GM21786 (cell line): Measurements from ENCODE around the gene DVL1.
A peak's percentile ranks its signal among the peaks of the same experiment; 100 is the strongest.

Experiments used
- ATAC-seq: cut with Tn5 transposase; IDR thresholded peaks from one replicate; pipeline ENCODE4 v1.9.1; 2021; ENCODE audit not compliant: unreplicated experiment

DVL1 gene

GRCh38 chr1:1356796-1357401 is 7.7 kb upstream of the DVL1 start:
- ATAC-seq = no peak

- no peak for ATAC-seq
Observed at GRCh38 chr1:1356166-1356795, 7.1 kb upstream of the DVL1 start.

DNA sequence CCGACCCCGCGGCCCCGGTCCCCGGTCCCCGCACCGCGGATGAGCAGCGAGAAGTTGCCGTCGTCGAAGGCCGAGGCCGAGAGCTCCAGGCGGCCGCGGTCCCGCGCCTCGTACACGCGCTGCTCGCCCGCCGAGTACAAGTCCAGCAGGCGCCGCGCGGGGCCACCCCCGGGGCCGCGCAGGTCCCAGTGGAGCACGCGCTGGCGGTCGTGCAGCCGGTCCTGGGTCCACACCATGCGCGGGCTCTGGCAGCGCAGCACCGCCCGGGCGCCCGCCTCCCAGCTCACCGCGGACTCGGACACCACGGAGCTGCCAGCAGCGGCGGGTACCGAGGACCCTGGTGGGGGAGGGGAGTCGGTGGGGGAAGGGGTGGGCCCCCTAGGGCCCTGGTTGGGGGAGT is 6.2 kb upstream of the DVL1 start:
- ATAC-seq = no peak

DNA sequence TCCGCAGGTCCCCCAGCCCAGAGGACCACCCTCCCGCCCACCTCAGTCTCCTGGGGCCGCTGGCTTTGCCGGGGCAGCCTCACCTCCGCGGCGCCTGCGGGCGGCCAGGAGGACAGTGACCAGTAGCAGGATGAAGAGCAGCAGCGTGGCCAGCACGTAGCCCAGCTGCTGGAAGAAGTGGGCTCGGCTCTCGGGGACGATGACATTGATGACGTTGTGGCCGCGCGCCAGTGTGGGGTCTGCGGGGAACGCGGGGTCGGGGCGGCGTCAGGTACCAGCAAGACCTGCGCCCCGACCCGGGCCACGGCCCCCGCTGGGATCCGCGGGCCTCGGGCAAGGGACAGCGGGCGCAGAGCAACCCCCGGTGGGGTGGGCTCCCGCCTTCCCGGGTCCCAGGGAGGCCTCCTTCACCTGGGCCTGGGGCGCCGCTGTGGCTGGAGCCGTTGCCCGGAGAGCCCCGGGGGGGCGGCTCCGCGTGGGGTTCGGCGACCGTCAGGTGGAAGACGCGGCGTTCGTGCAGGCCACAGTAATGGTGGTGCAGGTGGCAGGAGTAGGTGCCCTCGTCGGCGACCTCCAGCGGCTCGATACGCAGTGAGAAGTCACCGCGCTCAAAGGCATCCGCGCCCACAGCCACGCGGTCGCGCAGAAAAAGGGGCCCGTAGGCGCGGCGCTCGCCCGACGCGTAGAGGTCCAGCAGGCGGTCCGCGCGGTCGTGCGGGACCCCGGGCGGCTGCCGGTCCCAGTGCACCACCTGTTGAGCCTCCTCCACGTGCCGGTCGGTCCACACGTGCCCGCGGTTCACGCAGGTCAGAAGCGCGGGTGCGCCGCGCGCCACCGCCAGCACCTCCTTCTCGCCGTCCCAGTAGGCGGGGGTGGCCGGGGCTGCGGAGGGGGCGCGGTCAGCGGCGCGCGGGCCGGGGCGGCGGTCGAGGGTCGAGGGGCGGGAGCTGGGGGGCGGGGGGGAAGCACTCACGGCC is 5.3 kb upstream of the DVL1 start:
- no peak for ATAC-seq

DNA sequence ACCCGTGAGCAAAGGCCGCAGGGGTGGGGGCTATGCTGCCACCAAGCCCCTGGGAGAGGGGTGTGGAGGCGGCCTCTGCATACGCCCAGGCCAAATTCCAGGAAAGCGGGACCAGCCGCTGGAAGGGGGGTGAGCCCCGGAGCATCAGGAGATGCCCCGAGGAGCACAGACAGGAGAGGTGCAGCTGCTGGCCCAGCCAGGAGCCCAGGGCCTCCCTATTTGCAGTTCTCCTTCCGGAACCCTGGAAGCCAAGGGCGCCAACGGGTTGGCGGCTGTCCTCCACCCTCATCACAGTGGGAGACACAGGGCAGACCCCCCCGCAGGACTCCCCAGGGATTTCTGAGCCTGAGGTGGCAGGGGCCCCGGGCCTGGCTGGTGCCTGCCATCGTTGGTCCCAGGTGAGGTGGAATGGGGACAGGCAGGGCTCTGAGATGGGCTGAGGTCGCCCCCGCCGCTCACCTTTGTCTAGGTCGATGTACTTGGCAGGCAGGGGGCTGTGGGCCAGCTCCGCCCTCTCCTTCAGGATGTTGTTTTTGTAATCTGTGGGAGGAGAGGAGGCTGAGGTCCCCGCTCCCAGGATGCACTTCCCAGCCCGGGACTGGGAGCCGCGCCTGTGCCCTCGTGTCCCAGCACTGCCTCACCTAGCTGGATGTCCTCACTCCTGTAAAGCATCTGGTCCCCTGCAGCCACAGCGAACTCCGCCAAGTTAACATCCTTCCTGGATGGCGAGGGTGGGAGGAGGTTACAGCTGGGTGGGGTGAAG is 4.4 kb upstream of the DVL1 start:
- no peak for ATAC-seq

DNA sequence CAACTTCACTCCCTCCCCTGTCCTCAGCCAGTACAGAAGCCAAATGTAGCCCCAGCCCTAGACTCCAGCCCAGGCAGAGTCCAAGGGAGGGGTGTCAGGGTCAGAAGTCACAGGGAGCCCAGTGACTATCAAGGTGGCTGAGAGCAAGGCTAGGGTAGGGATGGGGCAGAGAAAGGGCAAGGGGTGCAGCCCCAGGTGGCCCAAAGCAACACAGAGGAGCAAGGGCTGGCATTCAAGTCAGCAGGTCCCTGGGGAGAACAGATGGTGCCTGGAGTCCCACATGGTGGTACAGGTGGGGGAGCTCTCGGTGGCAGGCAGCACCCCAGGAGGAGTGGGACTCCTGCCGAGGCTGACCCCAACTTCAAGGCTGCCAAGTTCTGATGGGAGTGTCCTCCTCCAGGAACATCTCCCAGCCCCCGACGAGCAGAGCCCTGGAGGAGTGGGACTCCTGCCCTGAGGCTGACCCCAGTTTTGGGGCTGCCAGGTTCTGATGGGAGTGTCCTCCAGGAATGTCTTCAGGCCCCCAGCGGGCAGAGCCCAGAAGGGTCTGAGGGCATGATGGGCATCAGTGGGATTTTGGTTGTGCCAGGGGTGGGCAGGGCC is 3.7 kb upstream of the DVL1 start:
- ATAC-seq = no peak

DNA sequence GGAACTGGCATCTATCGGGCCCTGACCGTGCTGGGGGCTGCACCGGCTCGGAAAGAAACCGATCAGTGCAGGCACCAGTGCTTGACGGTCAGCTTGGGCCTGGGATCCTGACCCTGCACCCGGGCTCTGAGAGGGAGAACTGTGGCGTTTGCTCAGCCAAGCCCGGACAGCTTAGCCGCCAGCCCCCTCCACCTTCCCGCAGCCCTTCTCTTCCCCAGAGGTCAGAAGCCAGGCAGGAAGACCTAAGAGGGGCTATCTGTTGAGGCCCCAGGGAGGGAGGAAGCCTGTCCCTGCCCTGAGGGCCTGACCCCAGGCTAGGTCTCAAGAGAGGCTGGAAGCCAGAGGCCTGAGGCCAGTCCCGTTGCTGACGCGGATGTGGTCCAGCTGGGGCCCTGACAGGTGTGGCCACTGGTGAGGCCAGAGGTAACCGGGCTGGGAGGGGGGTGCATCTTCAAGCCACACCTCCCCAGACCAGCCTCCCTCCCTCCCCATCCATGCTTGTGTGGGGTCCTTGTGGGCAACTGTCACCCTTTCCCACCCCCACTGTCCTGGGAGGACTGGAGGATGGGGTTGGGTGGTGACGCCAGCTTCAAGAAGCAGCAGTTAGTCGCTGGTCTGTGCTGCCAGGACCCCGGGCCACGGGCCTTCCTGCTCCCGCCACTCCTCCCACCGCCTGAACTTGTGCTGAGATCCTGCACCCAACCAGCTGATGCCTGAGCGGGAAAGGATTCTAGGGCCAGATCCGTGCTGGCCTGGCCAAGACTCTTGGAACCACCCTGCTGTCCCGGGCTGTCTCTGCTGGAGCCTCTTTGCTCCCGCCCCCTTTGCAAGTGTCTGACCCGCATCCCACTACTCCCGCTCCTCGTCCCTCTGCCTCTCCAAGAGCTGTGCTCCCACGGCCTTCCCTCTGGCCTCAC is 2.6 kb upstream of the DVL1 start:
- ATAC-seq = no peak

- peak; percentile 22 for ATAC-seq
Observed at GRCh38 chr1:1348420-1349255, 580 bp downstream of the DVL1 start.

- no peak for ATAC-seq
Observed at GRCh38 chr1:1347663-1348419, 1.4 kb downstream of the DVL1 start.

- ATAC-seq = no peak
Observed at GRCh38 chr1:1347026-1347595, 2.1 kb downstream of the DVL1 start.

DNA sequence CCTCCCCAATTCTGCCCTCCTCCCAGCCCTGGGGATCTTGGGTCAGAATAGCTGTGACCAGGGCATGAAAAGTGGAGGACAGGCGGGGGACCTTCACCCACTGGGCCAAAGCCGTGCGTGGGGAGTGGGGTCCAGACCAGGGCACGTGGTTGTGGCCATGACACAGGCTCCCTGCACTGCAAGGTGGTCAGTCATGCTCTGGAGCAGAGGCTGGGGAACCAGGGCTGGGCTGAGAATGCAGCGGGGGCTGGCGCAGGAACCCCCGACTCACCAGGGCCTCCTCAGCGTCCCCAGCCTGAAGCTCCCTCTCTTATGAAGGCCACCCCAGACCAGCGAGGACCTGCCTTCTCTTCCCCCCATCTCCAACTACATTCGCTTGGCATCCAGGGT is 2.7 kb downstream of the DVL1 start:
- no peak for ATAC-seq

- no peak for ATAC-seq
Observed at GRCh38 chr1:1345860-1346500, 3.2 kb downstream of the DVL1 start.

DNA sequence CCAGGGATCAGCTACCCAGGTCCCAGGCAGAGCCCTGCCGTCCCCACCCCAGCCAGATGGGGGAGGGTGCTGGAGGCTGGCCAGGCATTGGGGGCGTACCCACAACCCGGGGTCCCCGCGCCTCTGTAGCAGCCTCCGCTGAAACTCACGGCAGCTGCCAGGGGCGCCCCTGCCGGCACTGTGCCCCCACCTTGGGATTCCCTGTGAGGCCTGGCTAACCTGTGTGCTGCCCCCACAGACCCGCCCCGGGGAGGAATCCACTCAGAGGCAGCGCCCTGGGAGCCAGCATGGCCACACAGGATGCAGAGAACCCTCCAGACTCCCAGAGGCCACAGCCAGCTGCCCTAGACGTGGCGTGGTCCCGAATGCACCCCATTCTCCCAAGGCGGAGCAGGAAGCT is 3.8 kb downstream of the DVL1 start:
- ATAC-seq = no peak

DNA sequence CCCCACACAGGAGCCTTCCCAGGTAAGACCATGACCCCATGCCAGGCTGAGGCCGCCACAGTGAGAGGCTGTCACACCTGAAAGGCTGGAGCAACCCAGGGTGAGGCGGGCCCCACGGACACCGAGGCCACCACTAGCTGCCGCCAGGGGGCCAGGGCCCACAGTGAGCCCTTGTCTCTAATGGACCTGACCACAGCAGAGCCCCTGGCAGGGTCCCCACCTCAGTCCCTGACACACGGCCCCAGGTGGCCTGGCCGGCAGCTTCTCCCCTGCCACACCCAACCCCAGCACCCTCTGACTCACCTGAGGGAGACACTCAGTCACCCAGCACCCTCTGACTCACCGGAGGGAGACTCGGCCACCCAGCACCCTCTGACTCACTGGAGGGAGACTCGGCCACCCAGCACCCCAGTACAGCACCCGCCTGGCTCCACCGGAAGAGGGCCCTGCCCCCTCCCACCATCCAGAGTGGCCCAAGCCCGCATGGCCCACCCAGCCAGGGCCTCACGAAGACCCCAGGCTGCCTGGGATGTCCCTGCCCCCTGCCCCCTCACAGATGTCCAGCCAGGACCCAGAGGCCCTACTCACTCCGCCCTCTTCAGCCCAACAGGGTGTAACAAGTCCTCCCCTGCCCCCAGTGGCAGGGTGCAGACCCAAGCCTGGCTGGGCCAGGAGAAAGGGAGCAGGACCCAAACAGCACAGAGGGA is 4.4 kb downstream of the DVL1 start:
- ATAC-seq = no peak

- no peak for ATAC-seq
Observed at GRCh38 chr1:1343811-1344421, 5.3 kb downstream of the DVL1 start.

- no peak for ATAC-seq
Observed at GRCh38 chr1:1342584-1343115, 6.6 kb downstream of the DVL1 start.
